GM21360 (cell line): ENCODE measurements around the gene ANGPTL8.

Experiments
- ATAC-seq: cut with Tn5 transposase; IDR thresholded peaks from one replicate; pipeline ENCODE4 v1.9.1; 2021; ENCODE audit warnings: mild to moderate bottlenecking, moderate library complexity; ENCODE audit not compliant: unreplicated experiment

The ANGPTL8 gene

GRCh38 chr19:11257846-11258380, 18.5 kb downstream of the ANGPTL8 start:
- ATAC-seq = no peak

GRCh38 chr19:11260996-11261395, 21.6 kb downstream of the ANGPTL8 start:
- no peak for ATAC-seq

GRCh38 chr19:11261431-11261970, 22.1 kb downstream of the ANGPTL8 start:
- no peak for ATAC-seq

- ATAC-seq = no peak
These were observed 22.8 kb downstream of the ANGPTL8 start, which contains the start of gene DOCK6 for GRCh38 chr19:11261971-11262839. Gene DOCK6, minus strand, starts transcription at chr19:11262524. Its CDS starts 84 bp downstream, at chr19:11262440.

- ATAC-seq = no peak
These were observed 24.3 kb downstream of the ANGPTL8 start for GRCh38 chr19:11263726-11264125.

GRCh38 chr19:11264452-11265176, 25.2 kb downstream of the ANGPTL8 start:
- no peak for ATAC-seq

- ATAC-seq = no peak
These were observed 25.9 kb downstream of the ANGPTL8 start for GRCh38 chr19:11265177-11265784.

GRCh38 chr19:11265785-11266236, 26.4 kb downstream of the ANGPTL8 start:
- ATAC-seq = no peak

- ATAC-seq = no peak
These were observed 28.1 kb downstream of the ANGPTL8 start for GRCh38 chr19:11267316-11268085.

- no peak for ATAC-seq
These were observed 29.4 kb downstream of the ANGPTL8 start for GRCh38 chr19:11268783-11269267.

- ATAC-seq = no peak
These were observed 30.0 kb downstream of the ANGPTL8 start for GRCh38 chr19:11269408-11269807.

- ATAC-seq = no peak
These were observed 33.9 kb downstream of the ANGPTL8 start for GRCh38 chr19:11273296-11273695.

- ATAC-seq = no peak
These were observed 34.6 kb downstream of the ANGPTL8 start for GRCh38 chr19:11273989-11274388.

GRCh38 chr19:11274533-11275086, 35.2 kb downstream of the ANGPTL8 start:
- no peak for ATAC-seq

- no peak for ATAC-seq
These were observed 39.3 kb downstream of the ANGPTL8 start for GRCh38 chr19:11278670-11279069.

- ATAC-seq = no peak
These were observed 40.3 kb downstream of the ANGPTL8 start for GRCh38 chr19:11279505-11280236.

- ATAC-seq = no peak
These were observed 42.1 kb downstream of the ANGPTL8 start for GRCh38 chr19:11281356-11282049.

- no peak for ATAC-seq
These were observed 45.1 kb downstream of the ANGPTL8 start for GRCh38 chr19:11284515-11284914.
